B cell (primary cell): ENCODE results near the gene SLC25A25. TPM values are rescaled to one million over a fixed set of nuclear protein-coding genes. Genes with fewer than 3 reads are reported as not detected.

Source experiments
- ATAC-seq: fragments of 200-7000 bp; cut with Tn5 transposase; one replicate; pipeline ENCODE4 v1.10.0; 2021; ENCODE audit warnings: low read depth, mild to moderate bottlenecking, moderate number of reproducible peaks, moderate library complexity
- CTCF ChIA-PET: fragments of 350-600 bp; sonication (Branson Sonifier 250); formaldehyde crosslinking; loops from one replicate; lab custom pipeline; 2021; ENCODE audit warnings: antibody characterized with exemption, inconsistent platforms; lab: Charles Lee
- POLR2A ChIA-PET: fragments of 350-600 bp; sonication (Branson Sonifier 250); formaldehyde crosslinking; loops from one replicate; lab custom pipeline; 2021; ENCODE audit warnings: antibody characterized with exemption; lab: Charles Lee
- DNase-seq: peaks from one replicate; pipeline ENCODE4 v3.0.0; 2013
- H2AFZ ChIP-seq: 2 replicates; pipeline ENCODE4 v1.6.1; 2012; ENCODE audit warnings: mild to moderate bottlenecking, low read depth, low read length; ENCODE audit not compliant: insufficient read depth, poor library complexity, severe bottlenecking
- H3K27ac ChIP-seq, 2 donors: 1 replicate in 1 of 2; 2 replicates in 1 of 2; pipeline ENCODE4 v1.5.1; 2012 to 2013; ENCODE audit warnings: low read length in 2 of 2, mild to moderate bottlenecking in 2 of 2, moderate library complexity in 1 of 2
- H3K27me3 ChIP-seq, 4 experiments: fragments of 200-600 bp in 1 of 4; sonication (generic) in 1 of 4; replicated peaks in 1 of 4; 1 replicate in 2 of 4; 2 replicates in 2 of 4; pipeline versions ENCODE4 v1.6.1 to v1.7.0; 2013 to 2016; ENCODE audit warnings: low read length in 3 of 4, mild to moderate bottlenecking in 2 of 4, mixed read lengths in 1 of 4, moderate library complexity in 1 of 4; ENCODE audit not compliant: insufficient read depth in 4 of 4, control insufficient read depth in 3 of 4; ENCODE audit errors: control extremely low read depth in 1 of 4
- H3K36me3 ChIP-seq, 2 experiments: replicated peaks in 1 of 2; 1 replicate in 1 of 2; 2 replicates in 1 of 2; pipeline versions ENCODE4 v1.6.1 to v1.7.1; 2013; ENCODE audit warnings: low read length in 1 of 2; ENCODE audit not compliant: insufficient read depth in 2 of 2, control insufficient read depth in 1 of 2; ENCODE audit errors: control extremely low read depth in 1 of 2, extremely low read depth in 1 of 2
- H3K4me1 ChIP-seq, 2 donors: fragments of 200-600 bp in 1 of 2; sonication (generic) in 1 of 2; 1 replicate in 1 of 2; 2 replicates in 1 of 2; pipeline versions ENCODE4 v1.5.1 to v1.6.1; 2013 to 2017; ENCODE audit warnings: low read length in 2 of 2; ENCODE audit not compliant: control insufficient read depth in 2 of 2, insufficient read depth in 2 of 2
- H3K4me2 ChIP-seq: replicated peaks from 2 replicates; pipeline ENCODE3; 2012; ENCODE audit warnings: mild to moderate bottlenecking, low read depth, low read length; ENCODE audit not compliant: poor library complexity, severe bottlenecking
- H3K4me3 ChIP-seq, 5 experiments: fragments of 200-600 bp in 1 of 5; sonication (generic) in 1 of 5; 1 replicate in 3 of 5; 2 replicates in 2 of 5; pipeline versions ENCODE4 v1.5.1 to v1.7.0; 2011 to 2016; ENCODE audit warnings: low read length in 4 of 5, mild to moderate bottlenecking in 4 of 5, low read depth in 2 of 5, control low read depth in 1 of 5, moderate library complexity in 1 of 5; ENCODE audit not compliant: insufficient read depth in 1 of 5; ENCODE audit errors: control extremely low read depth in 1 of 5, extremely low read depth in 1 of 5
- H3K79me2 ChIP-seq: fragments of 200-600 bp; sonication (generic); one replicate; pipeline ENCODE4 v1.6.0; 2016; ENCODE audit warnings: low read length; ENCODE audit not compliant: control insufficient read depth, insufficient read depth
- H3K9ac ChIP-seq: fragments of 200-600 bp; sonication (generic); 2 replicates; pipeline ENCODE4 v1.6.1; 2017; ENCODE audit warnings: mild to moderate bottlenecking, low read length, moderate library complexity
- H3K9me3 ChIP-seq, 3 donors: one replicate each; pipeline versions ENCODE4 v1.6.1 to v1.7.1; 2013; ENCODE audit warnings: low read length in 2 of 3; ENCODE audit not compliant: control insufficient read depth in 2 of 3, insufficient read depth in 1 of 3; ENCODE audit errors: control extremely low read depth in 1 of 3
- H4K20me1 ChIP-seq: 2 replicates; pipeline ENCODE4 v1.6.0; 2012; ENCODE audit warnings: mild to moderate bottlenecking, low read length; ENCODE audit not compliant: insufficient read depth, control insufficient read depth, poor library complexity, severe bottlenecking
- H3K27ac Mint-ChIP-seq: one replicate; pipeline ENCODE4 v1.8.0; 2021; ENCODE audit warnings: mixed read lengths
- H3K27me3 Mint-ChIP-seq: one replicate; pipeline ENCODE4 v1.8.0; 2021; ENCODE audit warnings: mixed read lengths
- H3K4me1 Mint-ChIP-seq: one replicate; pipeline ENCODE4 v1.8.0; 2021; ENCODE audit warnings: mixed read lengths
- H3K4me3 Mint-ChIP-seq: one replicate; pipeline ENCODE4 v1.8.0; 2021; ENCODE audit warnings: mixed read lengths
- H3K9me3 Mint-ChIP-seq: one replicate; pipeline ENCODE4 v1.8.0; 2022; ENCODE audit warnings: mixed read lengths; ENCODE audit not compliant: insufficient read depth
- CTCF ChIP-seq: fragments of 200-600 bp; IDR thresholded peaks from one replicate; pipeline ENCODE4 v1.8.0; 2022; ENCODE audit warnings: antibody characterized with exemption, mild to moderate bottlenecking
- EZH2 ChIP-seq: IDR thresholded peaks from 2 replicates; pipeline ENCODE4 v1.6.1; 2012; ENCODE audit warnings: borderline replicate concordance, low read depth, mild to moderate bottlenecking, moderate library complexity, low read length; ENCODE audit not compliant: insufficient read depth, poor library complexity, severe bottlenecking
- WGBS: methylation state at CpG from one replicate; pipeline ENCODE4 v1.1.5; 2013; ENCODE audit warnings: missing lambda C conversion rate; ENCODE audit not compliant: insufficient coverage; 5-methylcytosine and 5-hydroxymethylcytosine counted together
- intact Hi-C: fragments of 100-400 bp; cut with micrococcal nuclease; formaldehyde crosslinking; loops from one replicate; pipeline ENCODE4 v1.10.0; 2022
- polyA plus RNA-seq: library from polyadenylated mRNA; depleted of rRNA; stranded (reverse); fragments of >200 nt; gene quantifications from 2 replicates; pipeline ENCODE4 v1.2.3, GENCODE V29; 2012
- total RNA-seq, 2 donors: library from RNA; stranded (reverse); fragments of 120-200 nt in 1 of 2; gene quantifications; 1 replicate in 1 of 2; 2 replicates in 1 of 2; pipeline versions ENCODE4 v1.2.3 to v1.2.4, GENCODE V29; 2013 to 2022

Gene SLC25A25
- total and polyA plus RNA-seq, 2 donors (not counting 1 experiment from before 2014, with no cell fraction given): 12.1 to 18.6 TPM

GRCh38 chr9:128144239-128145181, 76.5 kb downstream of the SLC25A25 start:
- Histone ChIP-seq H3K4me2 (no peak overlapping the region), H3K9me3 (no peaks in the 10 kb centered on the region), H3K27me3 (no peaks in the 10 kb centered on the region), H3K4me1 (peaks cover 0 to 2% of the 10 kb centered on the region in 2 donors), H2AFZ (no peak overlapping the region), H3K36me3 (no peaks in the 10 kb centered on the region), H4K20me1 (no peaks in the 10 kb centered on the region), H3K27ac (no peak overlapping the region), H3K9ac (no peak overlapping the region), H3K79me2 (no peaks in the 10 kb centered on the region), H3K4me3 (no peak overlapping the region)
- no peaks in the 10 kb centered on the region for H3K4me1 Mint-ChIP-seq
- TF ChIP-seq EZH2: no peak
- no peak for TF ChIP-seq CTCF
- no peak for DNase-seq
- H3K4me3 Mint-ChIP-seq: no peak overlapping the region
- ChIA-PET POLR2A (no interaction called here), CTCF (no interaction called here)
- peaks cover 10% of the 10 kb centered on the region for H3K27me3 Mint-ChIP-seq
- no peaks in the 10 kb centered on the region for H3K9me3 Mint-ChIP-seq
- 93% methylated on average over 19 of the region's 22 CpGs for WGBS
- no peak for ATAC-seq
- no peak overlapping the region for H3K27ac Mint-ChIP-seq
- intact Hi-C loops: no loop called here

- H3K4me2 ChIP-seq: no peak overlapping the region
- H3K27ac Mint-ChIP-seq: no peak overlapping the region
- no peaks in the 10 kb centered on the region for H3K9me3 ChIP-seq
- no peaks in the 10 kb centered on the region for H3K4me1 Mint-ChIP-seq
- POLR2A ChIA-PET: no interaction called here
- no peaks in the 10 kb centered on the region for H3K27me3 ChIP-seq
- H3K4me3 ChIP-seq: no peak overlapping the region
- H3K9me3 Mint-ChIP-seq: no peaks in the 10 kb centered on the region
- CTCF ChIA-PET: no interaction called here
- no peaks in the 10 kb centered on the region for H3K4me1 ChIP-seq
- intact Hi-C loops: no loop called here
- no peak for TF ChIP-seq EZH2
- no peak for TF ChIP-seq CTCF
- H3K4me3 Mint-ChIP-seq: no peak overlapping the region
- WGBS: 79% methylated on average over 8 of the region's 8 CpGs
- ATAC-seq (no peak), DNase-seq (no peak)
- no peaks in the 10 kb centered on the region for H3K79me2 ChIP-seq
- H3K9ac ChIP-seq: no peak overlapping the region
- no peak overlapping the region for H3K27ac ChIP-seq
- H3K36me3 ChIP-seq: no peaks in the 10 kb centered on the region
- peaks cover 13% of the 10 kb centered on the region for H3K27me3 Mint-ChIP-seq
- H4K20me1 ChIP-seq: no peaks in the 10 kb centered on the region
- H2AFZ ChIP-seq: no peak overlapping the region
These were observed 77.5 kb downstream of the SLC25A25 start for GRCh38 chr9:128145536-128145935.
